Central memory CD8-positive, alpha-beta T cell (primary cell): Measurements from ENCODE around the gene SPACA6.

ENCODE experiments used
- ATAC-seq: fragments of 150-1000 bp; cut with Tn5 transposase; replicated peaks from 2 replicates; pipeline ENCODE4 v1.10.0; 2022; ENCODE audit warnings: mild to moderate bottlenecking, moderate FRiP score, moderate number of reproducible peaks; ENCODE audit not compliant: poor library complexity, severe bottlenecking; ENCODE audit errors: extremely low read depth
- DNase-seq, 2 donors: peaks; one replicate each; pipeline ENCODE4 v3.0.0; 2021; ENCODE audit warnings: low spot score in 2 of 2
- H3K27ac Mint-ChIP-seq: one replicate; pipeline ENCODE4 v1.8.0; 2022; ENCODE audit warnings: low read depth, mild to moderate bottlenecking, moderate library complexity, mixed read lengths
- H3K27me3 Mint-ChIP-seq: one replicate; pipeline ENCODE4 v1.8.0; 2022; ENCODE audit warnings: mixed read lengths
- H3K36me3 Mint-ChIP-seq: one replicate; pipeline ENCODE4 v1.8.0; 2022; ENCODE audit warnings: mild to moderate bottlenecking, moderate library complexity, mixed read lengths; ENCODE audit not compliant: insufficient read depth
- H3K4me1 Mint-ChIP-seq: one replicate; pipeline ENCODE4 v1.8.0; 2022; ENCODE audit warnings: mixed read lengths
- H3K4me3 Mint-ChIP-seq: one replicate; pipeline ENCODE4 v1.8.0; 2022; ENCODE audit warnings: mild to moderate bottlenecking, moderate library complexity, mixed read lengths
- H3K9me3 Mint-ChIP-seq: one replicate; pipeline ENCODE4 v1.8.0; 2022; ENCODE audit warnings: mixed read lengths

The SPACA6 gene

GRCh38 chr19:51754109-51754508, 61.0 kb downstream of the SPACA6 start:
- H3K36me3 Mint-ChIP-seq: no peaks in the 10 kb centered on the region
- no peaks in the 10 kb centered on the region for H3K4me1 Mint-ChIP-seq

DNA sequence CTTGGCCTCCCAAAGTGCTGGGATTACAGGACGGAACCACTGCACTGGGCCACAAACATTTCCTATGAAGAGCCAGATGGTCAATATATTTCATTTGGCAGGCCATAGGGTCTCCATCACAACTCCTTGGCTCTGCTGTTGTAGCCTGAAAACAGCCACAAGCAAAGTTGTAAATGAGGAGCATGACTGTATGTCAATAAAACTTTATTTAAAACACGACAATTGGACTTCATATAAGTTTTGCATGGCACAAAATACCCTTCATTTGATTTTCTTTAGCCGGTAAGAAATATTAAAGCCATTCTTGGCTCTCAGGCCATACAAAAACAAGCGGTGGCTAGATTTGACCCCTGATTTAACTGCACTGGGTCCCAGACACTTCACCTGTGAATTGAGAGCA, 61.6 kb downstream of the SPACA6 start:
- H3K4me3 Mint-ChIP-seq: no peak overlapping the region
- H3K9me3 Mint-ChIP-seq: peaks cover 15% of the 10 kb centered on the region
- DNase-seq: no peak
- H3K27ac Mint-ChIP-seq: no peak overlapping the region
- no peaks in the 10 kb centered on the region for H3K4me1 Mint-ChIP-seq
- H3K36me3 Mint-ChIP-seq: no peaks in the 10 kb centered on the region
- peaks cover 18% of the 10 kb centered on the region for H3K27me3 Mint-ChIP-seq
- ATAC-seq: no peak

More at GRCh38 chr19:51754109-51754508, 61.0 kb downstream of the SPACA6 start:
- Mint-ChIP-seq H3K4me3 (no peak overlapping the region), H3K27ac (no peak overlapping the region), H3K27me3 (peaks cover 18% of the 10 kb centered on the region), H3K9me3 (peaks cover 15% of the 10 kb centered on the region)
- DNase-seq: no peak
- ATAC-seq: no peak
